Cardiac muscle cell (in vitro differentiated cells and primary cell): ENCODE measurements around the gene PGLYRP4. TPM values are rescaled to one million over a fixed set of nuclear protein-coding genes. Genes with fewer than 3 reads are reported as not detected.

ENCODE experiments used
- DNase-seq, 2 donors: peaks; one replicate each; pipeline versions ENCODE4 v3.0.0 to v3.0.0-alpha.2; 2010 to 2017; ENCODE audit warnings: low read depth in 1 of 2, low spot score in 1 of 2
- H3K27ac ChIP-seq: fragments of 200-600 bp; sonication (generic); 2 replicates; pipeline ENCODE4 v1.5.1; 2016
- H3K27me3 ChIP-seq: fragments of 200-600 bp; sonication (generic); 2 replicates; pipeline ENCODE4 v1.6.0; 2016; ENCODE audit warnings: control low read depth
- H3K36me3 ChIP-seq: fragments of 200-600 bp; sonication (generic); 2 replicates; pipeline ENCODE4 v1.5.1; 2016; ENCODE audit warnings: control low read depth
- H3K4me1 ChIP-seq: fragments of 200-600 bp; sonication (generic); 2 replicates; pipeline ENCODE4 v1.8.1; 2017; ENCODE audit warnings: low read depth, mild to moderate bottlenecking, mixed run types
- H3K4me3 ChIP-seq: fragments of 200-600 bp; sonication (generic); 2 replicates; pipeline ENCODE4 v1.5.1; 2016; ENCODE audit warnings: mild to moderate bottlenecking
- H3K9me3 ChIP-seq: fragments of 200-600 bp; sonication (generic); 2 replicates; pipeline ENCODE4 v1.5.1; 2017; ENCODE audit warnings: low read depth, mild to moderate bottlenecking, control low read depth
- polyA plus RNA-seq: library from polyadenylated mRNA; unstranded; fragments of >200 nt; fragmentation: Nextera tagmentation; extraction: Ambion mirVana; gene quantifications from 2 replicates; pipeline ENCODE4 v1.2.1, GENCODE V29; 2016
- total RNA-seq: library from RNA; depleted of rRNA; stranded (reverse); fragments of >200 nt; gene quantifications from 2 replicates; pipeline ENCODE4 v1.2.3, GENCODE V29; 2016
- TF ChIP-seq, protein P1 (sequence below): IDR thresholded peaks from 2 replicates; pipeline ENCODE4 v1.5.1; 2012; ENCODE audit warnings: low read depth, mild to moderate bottlenecking, low read length

Gene PGLYRP4
- total and polyA plus RNA-seq, 2 experiments from 2014 or later: 0.33 TPM; not detected in 1

DNA sequence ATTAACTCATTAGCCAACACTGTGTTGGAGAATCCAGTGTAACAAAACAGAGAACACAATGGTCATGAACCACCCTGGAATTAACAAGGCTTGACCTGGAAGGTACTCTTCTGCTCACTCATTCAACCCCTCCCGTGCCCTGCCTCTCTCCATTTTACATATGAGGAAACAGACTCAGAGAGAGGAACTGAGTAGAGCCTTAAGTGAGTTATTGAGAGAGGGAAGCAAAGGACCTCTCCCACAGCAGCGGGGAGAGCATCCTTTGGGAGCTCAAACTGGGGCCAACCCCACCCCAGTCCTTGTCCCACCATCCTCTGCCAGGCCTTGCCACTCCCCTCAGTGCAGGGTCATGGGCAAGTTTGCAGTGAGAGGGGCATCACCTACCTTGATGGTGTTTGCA lies 25.4 kb upstream of the PGLYRP4 start:
- H3K9me3 ChIP-seq: no peaks in the 10 kb centered on the region
- DNase-seq: no peak
- H3K27ac ChIP-seq: no peak overlapping the region
- no peaks in the 10 kb centered on the region for H3K36me3 ChIP-seq
- H3K27me3 ChIP-seq: peaks cover 2% of the 10 kb centered on the region
- H3K4me1 ChIP-seq: no peaks in the 10 kb centered on the region
- TF ChIP-seq, protein P1, sequence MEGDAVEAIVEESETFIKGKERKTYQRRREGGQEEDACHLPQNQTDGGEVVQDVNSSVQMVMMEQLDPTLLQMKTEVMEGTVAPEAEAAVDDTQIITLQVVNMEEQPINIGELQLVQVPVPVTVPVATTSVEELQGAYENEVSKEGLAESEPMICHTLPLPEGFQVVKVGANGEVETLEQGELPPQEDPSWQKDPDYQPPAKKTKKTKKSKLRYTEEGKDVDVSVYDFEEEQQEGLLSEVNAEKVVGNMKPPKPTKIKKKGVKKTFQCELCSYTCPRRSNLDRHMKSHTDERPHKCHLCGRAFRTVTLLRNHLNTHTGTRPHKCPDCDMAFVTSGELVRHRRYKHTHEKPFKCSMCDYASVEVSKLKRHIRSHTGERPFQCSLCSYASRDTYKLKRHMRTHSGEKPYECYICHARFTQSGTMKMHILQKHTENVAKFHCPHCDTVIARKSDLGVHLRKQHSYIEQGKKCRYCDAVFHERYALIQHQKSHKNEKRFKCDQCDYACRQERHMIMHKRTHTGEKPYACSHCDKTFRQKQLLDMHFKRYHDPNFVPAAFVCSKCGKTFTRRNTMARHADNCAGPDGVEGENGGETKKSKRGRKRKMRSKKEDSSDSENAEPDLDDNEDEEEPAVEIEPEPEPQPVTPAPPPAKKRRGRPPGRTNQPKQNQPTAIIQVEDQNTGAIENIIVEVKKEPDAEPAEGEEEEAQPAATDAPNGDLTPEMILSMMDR: no peak
- no peak overlapping the region for H3K4me3 ChIP-seq

DNA sequence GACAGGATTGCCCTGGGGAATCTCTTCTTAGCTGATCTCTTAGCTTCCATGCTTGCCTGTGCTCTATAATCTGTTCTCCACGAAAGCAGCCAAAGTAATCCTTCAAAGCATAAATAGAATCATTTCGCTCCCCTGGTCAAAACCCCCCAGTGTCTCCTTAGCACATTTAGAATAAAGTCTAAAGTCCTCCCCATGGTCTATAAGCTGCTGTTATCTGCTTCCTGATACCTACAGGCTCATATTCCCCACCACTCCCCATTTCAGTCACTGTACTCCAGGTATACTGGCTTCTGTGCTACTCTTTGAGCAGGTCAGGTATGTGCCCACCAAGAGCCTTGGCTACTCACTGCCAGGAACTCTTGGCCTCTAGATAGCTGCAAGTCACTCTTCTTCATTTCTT lies 23.9 kb upstream of the PGLYRP4 start:
- Histone ChIP-seq H3K4me1 (peaks cover 6% of the 10 kb centered on the region), H3K4me3 (no peak overlapping the region)

DNA sequence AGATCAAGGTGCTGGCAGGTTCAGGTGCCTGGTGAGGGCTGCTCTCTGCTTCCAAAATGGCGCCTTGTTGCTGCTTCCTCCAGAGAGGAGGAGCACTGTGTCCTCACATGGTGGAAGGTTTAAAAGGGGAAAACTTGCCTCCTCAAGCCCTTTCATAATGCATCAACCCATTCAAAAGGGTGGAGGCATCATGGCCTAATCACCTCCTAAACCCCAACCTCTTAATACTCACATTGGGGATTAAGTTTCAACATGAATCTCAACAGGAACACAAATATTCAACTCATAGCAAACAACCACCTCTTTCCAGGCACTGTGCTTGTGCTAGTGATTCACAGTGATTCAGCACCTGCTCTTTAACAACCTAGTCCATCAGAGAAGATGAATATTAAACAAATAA lies 22.6 kb upstream of the PGLYRP4 start:
- TF ChIP-seq, protein P1: no peak
- Histone ChIP-seq H3K9me3 (no peaks in the 10 kb centered on the region), H3K36me3 (no peaks in the 10 kb centered on the region), H3K4me3 (no peak overlapping the region), H3K27me3 (peaks cover 2% of the 10 kb centered on the region), H3K4me1 (peaks cover 6% of the 10 kb centered on the region), H3K27ac (no peak overlapping the region)
- DNase-seq: no peak

More for the DNA sequence above, 23.9 kb upstream of the PGLYRP4 start:
- DNase-seq: no peak
- TF ChIP-seq, protein P1: no peak
- peaks cover 2% of the 10 kb centered on the region for H3K27me3 ChIP-seq
- H3K36me3 ChIP-seq: no peaks in the 10 kb centered on the region
- no peaks in the 10 kb centered on the region for H3K9me3 ChIP-seq
- no peak overlapping the region for H3K27ac ChIP-seq

DNA sequence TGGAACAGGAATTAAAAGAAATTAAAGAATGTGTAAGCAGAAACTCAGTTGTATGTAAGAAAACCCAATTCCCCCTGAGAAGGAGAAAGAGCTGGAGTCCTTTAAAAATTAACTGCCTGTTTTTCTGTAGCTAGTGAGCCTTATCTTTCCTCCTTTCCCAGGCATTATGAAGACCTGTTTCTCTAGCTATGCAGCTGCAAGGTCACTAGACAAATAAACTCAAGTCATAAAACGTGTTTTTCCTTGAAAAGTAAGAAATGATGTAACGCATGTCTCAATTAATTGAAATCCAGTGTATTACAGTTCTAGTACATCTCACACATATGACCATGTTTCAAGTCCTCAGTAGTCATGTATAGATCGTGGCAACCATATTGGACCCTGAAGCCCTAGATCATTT lies 21.5 kb upstream of the PGLYRP4 start:
- no peak for DNase-seq
- Histone ChIP-seq H3K4me3 (no peak overlapping the region), H3K9me3 (no peaks in the 10 kb centered on the region), H3K27me3 (no peaks in the 10 kb centered on the region), H3K27ac (no peak overlapping the region), H3K4me1 (peaks cover 12% of the 10 kb centered on the region), H3K36me3 (no peaks in the 10 kb centered on the region)
- TF ChIP-seq, protein P1: no peak

DNA sequence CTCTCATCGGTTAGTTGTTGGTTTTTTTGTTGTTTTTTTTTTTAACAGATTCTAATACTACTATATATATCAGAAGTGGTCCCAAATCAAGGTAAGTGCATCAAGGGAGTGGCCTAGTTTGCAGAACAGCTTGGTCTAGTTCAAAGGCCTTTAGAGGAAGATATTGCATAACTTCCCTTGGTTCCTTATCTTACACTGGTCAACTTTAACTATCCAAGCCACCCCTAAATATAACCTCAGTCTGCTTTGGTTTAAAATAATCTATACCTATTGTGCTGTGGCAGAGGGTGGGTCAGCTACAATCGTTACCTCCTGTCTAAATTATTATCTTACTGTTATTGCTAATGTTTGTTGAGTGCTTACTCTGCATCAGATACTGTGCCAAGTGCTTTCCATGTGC lies 19.9 kb upstream of the PGLYRP4 start:
- Histone ChIP-seq H3K36me3 (no peaks in the 10 kb centered on the region), H3K9me3 (no peaks in the 10 kb centered on the region), H3K27ac (no peak overlapping the region), H3K27me3 (no peaks in the 10 kb centered on the region), H3K4me3 (no peak overlapping the region), H3K4me1 (peaks cover 14% of the 10 kb centered on the region)
- DNase-seq: no peak
- TF ChIP-seq, protein P1: no peak

DNA sequence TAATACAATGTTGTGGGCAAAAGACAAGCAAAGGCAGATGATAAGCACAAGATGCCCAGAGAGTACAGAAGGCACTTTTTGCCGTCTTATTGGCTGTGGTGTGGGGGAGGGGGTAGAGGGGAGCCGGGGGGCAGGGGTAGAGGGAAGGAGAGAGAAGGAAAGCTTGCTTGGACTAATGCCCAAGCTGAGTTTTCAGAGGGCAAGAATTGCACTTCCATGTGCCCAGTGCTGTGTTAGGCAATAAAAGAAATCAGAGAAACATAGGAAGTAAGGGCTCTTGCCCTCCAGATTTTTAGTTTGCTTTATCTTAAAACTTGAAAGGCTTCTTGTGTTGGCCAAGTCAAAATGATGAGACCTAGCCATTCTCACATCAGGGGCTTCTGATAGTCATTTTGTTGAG lies 18.4 kb upstream of the PGLYRP4 start:
- TF ChIP-seq, protein P1: no peak
- H3K27me3 ChIP-seq: no peaks in the 10 kb centered on the region
- peaks cover 23% of the 10 kb centered on the region for H3K4me1 ChIP-seq
- H3K9me3 ChIP-seq: no peaks in the 10 kb centered on the region
- no peak for DNase-seq
- no peaks in the 10 kb centered on the region for H3K36me3 ChIP-seq
- H3K27ac ChIP-seq: no peak overlapping the region
- no peak overlapping the region for H3K4me3 ChIP-seq
